ENCODE data around the gene EXOC4. TPM values are rescaled to one million over a fixed set of nuclear protein-coding genes. Genes with fewer than 3 reads are reported as not detected.

EXOC4 gene
- total and polyA plus RNA-seq, 2 of the 8 experiments (the other 6 are each of a cell fraction or from before 2014, with no cell fraction given), result 27.0 to 67.3 TPM

DNA sequence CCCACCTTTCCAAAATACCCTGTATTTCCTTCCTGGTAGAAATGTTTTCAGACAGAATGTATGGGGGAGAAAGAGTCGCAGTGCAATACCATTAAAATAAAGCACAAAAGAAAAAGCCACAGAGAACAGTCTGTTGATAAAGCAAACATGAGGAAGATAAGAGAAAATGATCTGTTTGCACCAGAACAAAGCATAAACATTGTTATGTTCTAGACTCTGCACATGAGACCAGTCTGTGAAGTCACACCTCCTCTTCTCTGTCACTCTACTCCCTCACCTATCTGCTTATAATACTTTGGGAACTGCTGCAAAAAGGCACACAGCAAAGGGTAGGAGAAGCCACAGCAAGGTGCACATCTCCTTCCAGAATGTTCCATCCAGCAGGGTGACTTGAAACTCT, 807.0 kb downstream of the EXOC4 start (continued):
- TF ChIP-seq, protein P1, sequence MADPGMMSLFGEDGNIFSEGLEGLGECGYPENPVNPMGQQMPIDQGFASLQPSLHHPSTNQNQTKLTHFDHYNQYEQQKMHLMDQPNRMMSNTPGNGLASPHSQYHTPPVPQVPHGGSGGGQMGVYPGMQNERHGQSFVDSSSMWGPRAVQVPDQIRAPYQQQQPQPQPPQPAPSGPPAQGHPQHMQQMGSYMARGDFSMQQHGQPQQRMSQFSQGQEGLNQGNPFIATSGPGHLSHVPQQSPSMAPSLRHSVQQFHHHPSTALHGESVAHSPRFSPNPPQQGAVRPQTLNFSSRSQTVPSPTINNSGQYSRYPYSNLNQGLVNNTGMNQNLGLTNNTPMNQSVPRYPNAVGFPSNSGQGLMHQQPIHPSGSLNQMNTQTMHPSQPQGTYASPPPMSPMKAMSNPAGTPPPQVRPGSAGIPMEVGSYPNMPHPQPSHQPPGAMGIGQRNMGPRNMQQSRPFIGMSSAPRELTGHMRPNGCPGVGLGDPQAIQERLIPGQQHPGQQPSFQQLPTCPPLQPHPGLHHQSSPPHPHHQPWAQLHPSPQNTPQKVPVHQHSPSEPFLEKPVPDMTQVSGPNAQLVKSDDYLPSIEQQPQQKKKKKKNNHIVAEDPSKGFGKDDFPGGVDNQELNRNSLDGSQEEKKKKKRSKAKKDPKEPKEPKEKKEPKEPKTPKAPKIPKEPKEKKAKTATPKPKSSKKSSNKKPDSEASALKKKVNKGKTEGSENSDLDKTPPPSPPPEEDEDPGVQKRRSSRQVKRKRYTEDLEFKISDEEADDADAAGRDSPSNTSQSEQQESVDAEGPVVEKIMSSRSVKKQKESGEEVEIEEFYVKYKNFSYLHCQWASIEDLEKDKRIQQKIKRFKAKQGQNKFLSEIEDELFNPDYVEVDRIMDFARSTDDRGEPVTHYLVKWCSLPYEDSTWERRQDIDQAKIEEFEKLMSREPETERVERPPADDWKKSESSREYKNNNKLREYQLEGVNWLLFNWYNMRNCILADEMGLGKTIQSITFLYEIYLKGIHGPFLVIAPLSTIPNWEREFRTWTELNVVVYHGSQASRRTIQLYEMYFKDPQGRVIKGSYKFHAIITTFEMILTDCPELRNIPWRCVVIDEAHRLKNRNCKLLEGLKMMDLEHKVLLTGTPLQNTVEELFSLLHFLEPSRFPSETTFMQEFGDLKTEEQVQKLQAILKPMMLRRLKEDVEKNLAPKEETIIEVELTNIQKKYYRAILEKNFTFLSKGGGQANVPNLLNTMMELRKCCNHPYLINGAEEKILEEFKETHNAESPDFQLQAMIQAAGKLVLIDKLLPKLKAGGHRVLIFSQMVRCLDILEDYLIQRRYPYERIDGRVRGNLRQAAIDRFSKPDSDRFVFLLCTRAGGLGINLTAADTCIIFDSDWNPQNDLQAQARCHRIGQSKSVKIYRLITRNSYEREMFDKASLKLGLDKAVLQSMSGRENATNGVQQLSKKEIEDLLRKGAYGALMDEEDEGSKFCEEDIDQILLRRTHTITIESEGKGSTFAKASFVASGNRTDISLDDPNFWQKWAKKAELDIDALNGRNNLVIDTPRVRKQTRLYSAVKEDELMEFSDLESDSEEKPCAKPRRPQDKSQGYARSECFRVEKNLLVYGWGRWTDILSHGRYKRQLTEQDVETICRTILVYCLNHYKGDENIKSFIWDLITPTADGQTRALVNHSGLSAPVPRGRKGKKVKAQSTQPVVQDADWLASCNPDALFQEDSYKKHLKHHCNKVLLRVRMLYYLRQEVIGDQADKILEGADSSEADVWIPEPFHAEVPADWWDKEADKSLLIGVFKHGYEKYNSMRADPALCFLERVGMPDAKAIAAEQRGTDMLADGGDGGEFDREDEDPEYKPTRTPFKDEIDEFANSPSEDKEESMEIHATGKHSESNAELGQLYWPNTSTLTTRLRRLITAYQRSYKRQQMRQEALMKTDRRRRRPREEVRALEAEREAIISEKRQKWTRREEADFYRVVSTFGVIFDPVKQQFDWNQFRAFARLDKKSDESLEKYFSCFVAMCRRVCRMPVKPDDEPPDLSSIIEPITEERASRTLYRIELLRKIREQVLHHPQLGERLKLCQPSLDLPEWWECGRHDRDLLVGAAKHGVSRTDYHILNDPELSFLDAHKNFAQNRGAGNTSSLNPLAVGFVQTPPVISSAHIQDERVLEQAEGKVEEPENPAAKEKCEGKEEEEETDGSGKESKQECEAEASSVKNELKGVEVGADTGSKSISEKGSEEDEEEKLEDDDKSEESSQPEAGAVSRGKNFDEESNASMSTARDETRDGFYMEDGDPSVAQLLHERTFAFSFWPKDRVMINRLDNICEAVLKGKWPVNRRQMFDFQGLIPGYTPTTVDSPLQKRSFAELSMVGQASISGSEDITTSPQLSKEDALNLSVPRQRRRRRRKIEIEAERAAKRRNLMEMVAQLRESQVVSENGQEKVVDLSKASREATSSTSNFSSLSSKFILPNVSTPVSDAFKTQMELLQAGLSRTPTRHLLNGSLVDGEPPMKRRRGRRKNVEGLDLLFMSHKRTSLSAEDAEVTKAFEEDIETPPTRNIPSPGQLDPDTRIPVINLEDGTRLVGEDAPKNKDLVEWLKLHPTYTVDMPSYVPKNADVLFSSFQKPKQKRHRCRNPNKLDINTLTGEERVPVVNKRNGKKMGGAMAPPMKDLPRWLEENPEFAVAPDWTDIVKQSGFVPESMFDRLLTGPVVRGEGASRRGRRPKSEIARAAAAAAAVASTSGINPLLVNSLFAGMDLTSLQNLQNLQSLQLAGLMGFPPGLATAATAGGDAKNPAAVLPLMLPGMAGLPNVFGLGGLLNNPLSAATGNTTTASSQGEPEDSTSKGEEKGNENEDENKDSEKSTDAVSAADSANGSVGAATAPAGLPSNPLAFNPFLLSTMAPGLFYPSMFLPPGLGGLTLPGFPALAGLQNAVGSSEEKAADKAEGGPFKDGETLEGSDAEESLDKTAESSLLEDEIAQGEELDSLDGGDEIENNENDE (IDR thresholded peaks at IDR 0.05; ENCODE audit: insufficient replicate concordance, low read length), result no peak
- TF ChIP-seq, protein P2, sequence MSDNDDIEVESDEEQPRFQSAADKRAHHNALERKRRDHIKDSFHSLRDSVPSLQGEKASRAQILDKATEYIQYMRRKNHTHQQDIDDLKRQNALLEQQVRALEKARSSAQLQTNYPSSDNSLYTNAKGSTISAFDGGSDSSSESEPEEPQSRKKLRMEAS (IDR thresholded peaks at IDR 0.05), result no peak
- TF ChIP-seq RFX5 (IDR thresholded peaks at IDR 0.05; ENCODE audit: borderline replicate concordance, low read depth, low read length), result no peak
- no peak for TF ChIP-seq ATF3 (IDR thresholded peaks at IDR 0.05; ENCODE audit: insufficient read depth, low read depth, low read length)
- TF ChIP-seq, protein P3, sequence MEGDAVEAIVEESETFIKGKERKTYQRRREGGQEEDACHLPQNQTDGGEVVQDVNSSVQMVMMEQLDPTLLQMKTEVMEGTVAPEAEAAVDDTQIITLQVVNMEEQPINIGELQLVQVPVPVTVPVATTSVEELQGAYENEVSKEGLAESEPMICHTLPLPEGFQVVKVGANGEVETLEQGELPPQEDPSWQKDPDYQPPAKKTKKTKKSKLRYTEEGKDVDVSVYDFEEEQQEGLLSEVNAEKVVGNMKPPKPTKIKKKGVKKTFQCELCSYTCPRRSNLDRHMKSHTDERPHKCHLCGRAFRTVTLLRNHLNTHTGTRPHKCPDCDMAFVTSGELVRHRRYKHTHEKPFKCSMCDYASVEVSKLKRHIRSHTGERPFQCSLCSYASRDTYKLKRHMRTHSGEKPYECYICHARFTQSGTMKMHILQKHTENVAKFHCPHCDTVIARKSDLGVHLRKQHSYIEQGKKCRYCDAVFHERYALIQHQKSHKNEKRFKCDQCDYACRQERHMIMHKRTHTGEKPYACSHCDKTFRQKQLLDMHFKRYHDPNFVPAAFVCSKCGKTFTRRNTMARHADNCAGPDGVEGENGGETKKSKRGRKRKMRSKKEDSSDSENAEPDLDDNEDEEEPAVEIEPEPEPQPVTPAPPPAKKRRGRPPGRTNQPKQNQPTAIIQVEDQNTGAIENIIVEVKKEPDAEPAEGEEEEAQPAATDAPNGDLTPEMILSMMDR (IDR thresholded peaks at IDR 0.05; ENCODE audit: control extremely low read depth in 1 of 3, insufficient read depth in 1 of 3, low read depth in 1 of 3, low read length in 3 of 3), result no peak
- no peak for TF ChIP-seq SP1 (IDR thresholded peaks at IDR 0.05; ENCODE audit: low read depth, low read length)
- no peak for TF ChIP-seq RNF2 (IDR thresholded peaks at IDR 0.05; ENCODE audit: borderline replicate concordance, low read depth, low read length, missing control alignments, poor library complexity, severe bottlenecking)
